H1 (cell line): ENCODE data around the gene KCNH6. TPM values are rescaled to one million over a fixed set of nuclear protein-coding genes. Genes with fewer than 3 reads are reported as not detected.

Source experiments
- ASH2L ChIP-seq: fragments of 200-600, 300-600 bp; sonication (generic); IDR thresholded peaks from one replicate; pipeline ENCODE4 v1.7.1; 2017; ENCODE audit warnings: low read length
- CHD7 ChIP-seq: fragments of 300-600 bp; sonication (generic); IDR thresholded peaks from 2 replicates; pipeline ENCODE4 v1.7.1; 2012; ENCODE audit warnings: low read length, moderate library complexity, mild to moderate bottlenecking, inconsistent platforms; ENCODE audit not compliant: insufficient replicate concordance
- RBBP5 ChIP-seq: IDR thresholded peaks from 2 replicates; pipeline ENCODE4 v1.7.1; 2012; ENCODE audit warnings: low read depth, mild to moderate bottlenecking, inconsistent platforms, low read length, moderate library complexity, borderline replicate concordance
- YY1 ChIP-seq: IDR thresholded peaks from 2 replicates; pipeline ENCODE4 v1.6.1; 2011; ENCODE audit warnings: low read depth, mild to moderate bottlenecking, low read length
- polyA plus RNA-seq, 7 experiments: library from polyadenylated mRNA; depleted of rRNA in 3 of 7; stranded (reverse) in 5 of 7; unstranded in 2 of 7; fragments of >200 nt in 5 of 7; fragments of 200-250 nt in 2 of 7; gene quantifications; 1 replicate in 5 of 7; 2 replicates in 1 of 7; 4 replicates in 1 of 7; pipeline versions ENCODE4 v1.2.1 to v1.2.3, GENCODE V29; 2011 to 2013; ENCODE audit warnings: missing spikeins in 2 of 7, mixed read lengths in 2 of 7
- total RNA-seq: library from RNA; stranded (reverse); fragmentation: NEBNext Ultra II Directional; extraction: Animal tissue kit (Norgen Biotek cat#: 25700); gene quantifications from 2 replicates; pipeline ENCODE4 v1.2.1, GENCODE V29; 2021

KCNH6 gene
- total and polyA plus RNA-seq, 2 of the 8 experiments (the other 6 are each of a cell fraction or from before 2014, with no cell fraction given): 1.8 to 3.6 TPM

DNA sequence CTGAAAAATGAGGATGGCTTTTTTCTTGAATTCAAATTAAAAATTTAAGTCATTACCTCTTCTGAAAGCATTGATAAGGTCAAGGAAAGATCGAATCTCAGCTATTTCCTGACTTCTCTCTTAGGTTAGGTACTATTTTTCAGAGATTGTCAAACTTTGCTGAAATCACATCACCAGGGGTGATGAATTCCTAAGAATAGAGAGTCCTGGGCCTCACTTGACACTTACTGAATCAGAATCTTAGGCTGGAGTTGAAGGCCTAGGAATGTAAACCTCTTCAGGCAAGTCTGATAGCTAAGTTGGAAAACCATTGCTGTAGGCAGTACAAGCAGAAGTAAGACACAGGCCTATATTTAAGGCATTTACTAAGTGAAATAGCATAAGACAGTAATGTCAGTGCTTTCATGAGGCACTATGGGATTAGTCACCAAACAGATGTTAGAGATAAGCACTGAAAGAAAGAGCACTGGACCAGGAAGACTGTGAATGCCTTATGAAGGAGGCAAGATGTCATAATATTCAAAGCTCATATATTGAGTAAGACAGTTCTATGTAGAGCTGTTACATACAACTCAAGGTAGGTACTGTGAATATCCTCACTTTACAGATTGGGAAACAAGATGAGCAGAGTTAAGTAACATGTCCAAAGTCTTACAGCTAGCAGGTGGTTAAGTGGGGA is 48.6 kb downstream of the KCNH6 start (continued):
- TF ChIP-seq CHD7: no peak
- TF ChIP-seq ASH2L: no peak
- TF ChIP-seq YY1: no peak
- no peak for TF ChIP-seq RBBP5
